ENCODE measurements around the gene P3H3. TPM values are rescaled to one million over a fixed set of nuclear protein-coding genes. Genes with fewer than 3 reads are reported as not detected.

The P3H3 gene
- total RNA-seq, 3 donors from 2014 or later: 1.6 to 24.2 (median 5.2) TPM

- DNase-seq: peak in 1 of 3 donors; percentile 21
- Histone ChIP-seq H3K4me3 (no peak overlapping the region), H3K9me3 (no peaks in the 10 kb centered on the region), H3K4me1 (ENCODE audit: low read depth) (peaks cover 6% of the 10 kb centered on the region), H3K36me3 (ENCODE audit: low read depth) (no peaks in the 10 kb centered on the region)
- intact Hi-C loops (cut with DNase I, micrococcal nuclease): no loop called here
- no peak for ATAC-seq
- TF ChIP-seq CTCF (IDR thresholded peaks at IDR 0.05): no peak
Observed at GRCh38 chr12:6830286-6830890, 2.2 kb downstream of the P3H3 start.

- ATAC-seq (no peak), DNase-seq (peak in 2 of 3 donors; percentile 15 to 36)
- H3K9me3 ChIP-seq: no peaks in the 10 kb centered on the region
- no peak for TF ChIP-seq CTCF (IDR thresholded peaks at IDR 0.05)
- H3K4me1 ChIP-seq (ENCODE audit: low read depth): peaks cover 6% of the 10 kb centered on the region
- H3K36me3 ChIP-seq (ENCODE audit: low read depth): no peaks in the 10 kb centered on the region
- no peak overlapping the region for H3K4me3 ChIP-seq
- intact Hi-C loops (cut with DNase I, micrococcal nuclease): no loop called here
Observed at GRCh38 chr12:6830999-6831398, 2.8 kb downstream of the P3H3 start.

GRCh38 chr12:6831450-6831995 is 3.3 kb downstream of the P3H3 start:
- peak in 1 of 3 donors; percentile 14 for DNase-seq
- no peak for ATAC-seq
- TF ChIP-seq CTCF (IDR thresholded peaks at IDR 0.05): no peak
- Histone ChIP-seq H3K36me3 (ENCODE audit: low read depth) (no peaks in the 10 kb centered on the region), H3K4me1 (ENCODE audit: low read depth) (peaks cover 6% of the 10 kb centered on the region), H3K9me3 (no peaks in the 10 kb centered on the region), H3K4me3 (no peak overlapping the region)
- intact Hi-C loops (cut with DNase I, micrococcal nuclease): no loop called here

- H3K9me3 ChIP-seq: no peaks in the 10 kb centered on the region
- no peaks in the 10 kb centered on the region for H3K36me3 ChIP-seq (ENCODE audit: low read depth)
- H3K4me1 ChIP-seq (ENCODE audit: low read depth): peaks cover 5% of the 10 kb centered on the region
- TF ChIP-seq CTCF (IDR thresholded peaks at IDR 0.05): no peak
- H3K4me3 ChIP-seq: no peak overlapping the region
- DNase-seq (peak in 2 of 3 donors; percentile 2), ATAC-seq (no peak)
- intact Hi-C loops (cut with DNase I, micrococcal nuclease): no loop called here
Observed at GRCh38 chr12:6832125-6832524, 3.9 kb downstream of the P3H3 start.

GRCh38 chr12:6833189-6833890 is 5.1 kb downstream of the P3H3 start:
- Histone ChIP-seq H3K4me1 (ENCODE audit: low read depth) (no peaks in the 10 kb centered on the region), H3K4me3 (no peak overlapping the region), H3K36me3 (ENCODE audit: low read depth) (no peaks in the 10 kb centered on the region), H3K9me3 (no peaks in the 10 kb centered on the region)
- intact Hi-C loops (cut with DNase I, micrococcal nuclease): no loop called here
- TF ChIP-seq CTCF (IDR thresholded peaks at IDR 0.05): no peak
- DNase-seq: peak in 2 of 3 donors; percentile 9 to 14
- no peak for ATAC-seq

All from mucosa of descending colon (tissue), 3 donors.